ENCODE measurements around the gene CTXN3. TPM values are rescaled to one million over a fixed set of nuclear protein-coding genes. Genes with fewer than 3 reads are reported as not detected.

CTXN3 gene
- total RNA-seq, result not detected

GRCh38 chr5:127649018-127649439 lies at the start of gene CTXN3:
Gene CTXN3 (plus strand): TSS chr5:127649082. CDS start chr5:127657522, 8,440 bp downstream.
- no peak within 1 kb of the TSS for H3K4me3 Mint-ChIP-seq

GRCh38 chr5:127599320-127599719 lies 49.6 kb upstream of the CTXN3 start:
- Mint-ChIP-seq H3K9me3 (ENCODE audit: low read depth) (no peaks in the 10 kb centered on the region), H3K36me3 (no peaks in the 10 kb centered on the region), H3K27ac (no peak overlapping the region), H3K27me3 (peaks cover 27% of the 10 kb centered on the region), H3K4me3 (no peak overlapping the region), H3K4me1 (peaks cover 12% of the 10 kb centered on the region)
- CTCF ChIA-PET, result interaction anchor here (1.0 to 1.7 kb wide), 2 partner anchors 27 to 35 kb away, joined by 3 to 4 read pairs; no protein-coding TSS in a partner anchor
- ATAC-seq (no peak), DNase-seq (no peak)

More at GRCh38 chr5:127649018-127649439, at the start of gene CTXN3:
- Mint-ChIP-seq H3K4me1 (no peaks in the 10 kb centered on the region), H3K27ac (no peak within 1 kb of the TSS), H3K27me3 (peaks cover 10% of the 10 kb centered on the region), H3K9me3 (ENCODE audit: low read depth) (no peaks in the 10 kb centered on the region), H3K36me3 (no peaks in the 10 kb centered on the region)
- no peak for DNase-seq
- no peak for ATAC-seq
- CTCF ChIA-PET, result no interaction called here

GRCh38 chr5:127599847-127600246 lies 49.0 kb upstream of the CTXN3 start:
- peaks cover 27% of the 10 kb centered on the region for H3K27me3 Mint-ChIP-seq
- no peaks in the 10 kb centered on the region for H3K9me3 Mint-ChIP-seq (ENCODE audit: low read depth)
- no peak overlapping the region for H3K27ac Mint-ChIP-seq
- peaks cover 12% of the 10 kb centered on the region for H3K4me1 Mint-ChIP-seq
- no peak for DNase-seq
- no peaks in the 10 kb centered on the region for H3K36me3 Mint-ChIP-seq
- ATAC-seq, result no peak
- CTCF ChIA-PET, result interaction anchor here (1.0 to 1.7 kb wide), 2 partner anchors 27 to 36 kb away, joined by 3 to 4 read pairs; no protein-coding TSS in a partner anchor
- no peak overlapping the region for H3K4me3 Mint-ChIP-seq

GRCh38 chr5:127601111-127601510 lies 47.8 kb upstream of the CTXN3 start:
- Mint-ChIP-seq H3K4me1 (peaks cover 6% of the 10 kb centered on the region), H3K36me3 (no peaks in the 10 kb centered on the region), H3K27me3 (peaks cover 33% of the 10 kb centered on the region), H3K27ac (no peak overlapping the region), H3K9me3 (ENCODE audit: low read depth) (no peaks in the 10 kb centered on the region), H3K4me3 (no peak overlapping the region)
- CTCF ChIA-PET, result no interaction called here
- no peak for ATAC-seq
- DNase-seq, result no peak

GRCh38 chr5:127601601-127602000 lies 47.3 kb upstream of the CTXN3 start:
- CTCF ChIA-PET, result no interaction called here
- H3K27me3 Mint-ChIP-seq, result peaks cover 32% of the 10 kb centered on the region
- DNase-seq (no peak), ATAC-seq (no peak)
- H3K9me3 Mint-ChIP-seq (ENCODE audit: low read depth), result no peaks in the 10 kb centered on the region
- H3K4me1 Mint-ChIP-seq, result peaks cover 6% of the 10 kb centered on the region
- no peak overlapping the region for H3K4me3 Mint-ChIP-seq
- no peak overlapping the region for H3K27ac Mint-ChIP-seq
- no peaks in the 10 kb centered on the region for H3K36me3 Mint-ChIP-seq

GRCh38 chr5:127602481-127602880 lies 46.4 kb upstream of the CTXN3 start:
- DNase-seq, result no peak
- Mint-ChIP-seq H3K27me3 (peaks cover 32% of the 10 kb centered on the region), H3K4me1 (no peaks in the 10 kb centered on the region), H3K27ac (no peak overlapping the region), H3K9me3 (ENCODE audit: low read depth) (no peaks in the 10 kb centered on the region), H3K36me3 (no peaks in the 10 kb centered on the region), H3K4me3 (no peak overlapping the region)
- CTCF ChIA-PET, result interaction anchor here (2.1 kb wide), 1 partner anchor 10 kb away, joined by 6 read pairs; no protein-coding TSS in a partner anchor
- ATAC-seq, result no peak

- CTCF ChIA-PET, result interaction anchor here (2.1 kb wide), 1 partner anchor 10 kb away, joined by 6 read pairs; no protein-coding TSS in a partner anchor
- Mint-ChIP-seq H3K4me1 (peaks cover 1% of the 10 kb centered on the region), H3K36me3 (no peaks in the 10 kb centered on the region), H3K27me3 (peaks cover 32% of the 10 kb centered on the region), H3K27ac (no peak overlapping the region), H3K9me3 (ENCODE audit: low read depth) (no peaks in the 10 kb centered on the region), H3K4me3 (no peak overlapping the region)
- DNase-seq, result no peak
- ATAC-seq, result no peak
These were observed 45.7 kb upstream of the CTXN3 start for GRCh38 chr5:127602896-127603844.

- DNase-seq (no peak), ATAC-seq (no peak)
- peaks cover 11% of the 10 kb centered on the region for H3K4me1 Mint-ChIP-seq
- H3K27me3 Mint-ChIP-seq, result peaks cover 17% of the 10 kb centered on the region
- no peaks in the 10 kb centered on the region for H3K36me3 Mint-ChIP-seq
- no peak overlapping the region for H3K4me3 Mint-ChIP-seq
- no peaks in the 10 kb centered on the region for H3K9me3 Mint-ChIP-seq (ENCODE audit: low read depth)
- no peak overlapping the region for H3K27ac Mint-ChIP-seq
- CTCF ChIA-PET, result no interaction called here
These were observed 40.7 kb upstream of the CTXN3 start for GRCh38 chr5:127608077-127608660.

GRCh38 chr5:127609011-127609410 lies 39.9 kb upstream of the CTXN3 start:
- CTCF ChIA-PET, result no interaction called here
- Mint-ChIP-seq H3K27ac (no peak overlapping the region), H3K27me3 (peaks cover 9% of the 10 kb centered on the region), H3K9me3 (ENCODE audit: low read depth) (no peaks in the 10 kb centered on the region), H3K4me3 (no peak overlapping the region), H3K36me3 (no peaks in the 10 kb centered on the region), H3K4me1 (peaks cover 11% of the 10 kb centered on the region)
- DNase-seq (no peak), ATAC-seq (no peak)

- Mint-ChIP-seq H3K27ac (no peak overlapping the region), H3K9me3 (ENCODE audit: low read depth) (no peaks in the 10 kb centered on the region), H3K4me3 (no peak overlapping the region), H3K36me3 (no peaks in the 10 kb centered on the region), H3K4me1 (peaks cover 11% of the 10 kb centered on the region), H3K27me3 (peaks cover 8% of the 10 kb centered on the region)
- ATAC-seq (no peak), DNase-seq (no peak)
- CTCF ChIA-PET, result interaction anchor here (0.6 kb wide), 1 partner anchor 409 kb away, joined by 3 read pairs; no protein-coding TSS in a partner anchor
These were observed 38.9 kb upstream of the CTXN3 start for GRCh38 chr5:127609957-127610356.

GRCh38 chr5:127612441-127613141 lies 36.3 kb upstream of the CTXN3 start:
- CTCF ChIA-PET, result no interaction called here
- Mint-ChIP-seq H3K27ac (no peak overlapping the region), H3K9me3 (ENCODE audit: low read depth) (no peaks in the 10 kb centered on the region), H3K36me3 (no peaks in the 10 kb centered on the region), H3K4me3 (no peak overlapping the region), H3K27me3 (no peaks in the 10 kb centered on the region), H3K4me1 (peaks cover 11% of the 10 kb centered on the region)
- ATAC-seq (no peak), DNase-seq (no peak)

- no peak overlapping the region for H3K4me3 Mint-ChIP-seq
- H3K36me3 Mint-ChIP-seq, result peaks cover 2% of the 10 kb centered on the region
- no peaks in the 10 kb centered on the region for H3K4me1 Mint-ChIP-seq
- H3K27ac Mint-ChIP-seq, result no peak overlapping the region
- ATAC-seq (no peak), DNase-seq (no peak)
- no peaks in the 10 kb centered on the region for H3K9me3 Mint-ChIP-seq (ENCODE audit: low read depth)
- CTCF ChIA-PET, result no interaction called here
- no peaks in the 10 kb centered on the region for H3K27me3 Mint-ChIP-seq
These were observed 33.0 kb upstream of the CTXN3 start for GRCh38 chr5:127615916-127616315.

- Mint-ChIP-seq H3K36me3 (peaks cover 2% of the 10 kb centered on the region), H3K4me1 (no peaks in the 10 kb centered on the region), H3K4me3 (no peak overlapping the region), H3K27ac (no peak overlapping the region), H3K27me3 (peaks cover 3% of the 10 kb centered on the region), H3K9me3 (ENCODE audit: low read depth) (no peaks in the 10 kb centered on the region)
- DNase-seq (no peak), ATAC-seq (no peak)
- CTCF ChIA-PET, result no interaction called here
These were observed 28.9 kb upstream of the CTXN3 start for GRCh38 chr5:127619908-127620479.
